GF-D8 (cell line): Measurements from ENCODE around the gene KLHL29.
"Not testable (repeated sequence)": the region's sequence is repeated elsewhere in the genome, so short reads cannot be mapped to it uniquely, and the experiment has no call there.

Experiments used
- DNase-seq: peaks from one replicate; lab custom pipeline; 2025; lab: John Stamatoyannopoulos, UW

KLHL29 gene

DNA sequence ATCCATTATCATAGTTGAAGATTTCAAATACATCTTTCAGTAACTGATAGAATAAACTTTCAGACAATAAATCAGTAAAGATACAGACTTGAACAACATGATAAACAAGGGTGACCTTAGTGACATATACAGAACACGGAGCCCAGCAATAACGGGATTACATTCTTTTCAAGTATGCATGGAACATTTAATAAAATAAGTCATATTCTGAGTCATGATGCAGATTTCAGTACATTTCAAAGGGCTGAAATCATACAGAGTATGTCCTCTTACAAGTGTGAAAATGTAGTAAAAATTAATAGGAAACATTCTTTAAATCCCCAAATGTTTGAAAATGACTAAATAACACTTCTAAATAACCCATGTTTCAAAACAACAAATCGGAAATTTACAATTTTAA lies 17.2 kb upstream of the KLHL29 start:
- DNase-seq: no peak

GRCh38 chr2:23373666-23374065 lies 11.3 kb upstream of the KLHL29 start:
- no peak for DNase-seq

DNA sequence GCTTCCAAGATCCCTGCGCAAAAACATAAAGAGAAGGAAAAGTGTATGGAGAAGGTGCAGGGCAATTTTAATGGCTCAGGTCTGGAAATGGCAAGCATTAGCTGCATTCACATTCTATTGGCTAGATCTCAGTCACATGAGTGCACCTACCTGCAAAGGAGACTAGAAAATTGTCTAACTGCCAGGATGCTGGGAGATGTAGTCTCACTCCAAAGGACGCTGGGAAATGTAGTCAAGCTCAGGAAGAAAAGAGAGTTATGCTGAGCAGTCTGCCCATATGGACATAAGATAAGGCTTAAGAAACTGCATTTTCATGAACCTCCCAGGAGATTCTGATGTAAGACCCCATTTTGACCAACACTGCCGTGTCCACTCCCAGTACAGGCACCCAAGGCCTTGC lies 9.5 kb upstream of the KLHL29 start:
- no peak for DNase-seq

- no peak for DNase-seq
Measured at GRCh38 chr2:23376075-23376474, 8.9 kb upstream of the KLHL29 start.

DNA sequence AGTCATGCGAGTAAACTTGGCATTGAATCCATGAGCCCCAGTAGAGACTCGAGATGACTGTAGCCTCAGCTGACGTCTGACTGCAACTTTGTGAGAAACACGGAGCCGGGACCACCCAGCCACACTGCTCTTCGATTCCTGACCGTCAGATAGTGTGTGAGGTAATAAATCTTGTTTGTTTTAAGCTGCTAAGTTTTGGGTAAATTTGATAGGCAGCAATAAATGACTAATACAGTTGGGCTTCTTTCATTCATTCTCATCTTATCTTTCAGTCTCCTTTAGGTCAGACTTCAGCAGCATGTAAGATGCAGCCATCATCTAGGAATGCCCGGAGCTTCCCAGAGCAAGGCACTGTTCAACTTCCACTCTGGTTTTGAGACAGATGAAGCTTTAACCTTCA lies 8.0 kb upstream of the KLHL29 start:
- DNase-seq: no peak

DNA sequence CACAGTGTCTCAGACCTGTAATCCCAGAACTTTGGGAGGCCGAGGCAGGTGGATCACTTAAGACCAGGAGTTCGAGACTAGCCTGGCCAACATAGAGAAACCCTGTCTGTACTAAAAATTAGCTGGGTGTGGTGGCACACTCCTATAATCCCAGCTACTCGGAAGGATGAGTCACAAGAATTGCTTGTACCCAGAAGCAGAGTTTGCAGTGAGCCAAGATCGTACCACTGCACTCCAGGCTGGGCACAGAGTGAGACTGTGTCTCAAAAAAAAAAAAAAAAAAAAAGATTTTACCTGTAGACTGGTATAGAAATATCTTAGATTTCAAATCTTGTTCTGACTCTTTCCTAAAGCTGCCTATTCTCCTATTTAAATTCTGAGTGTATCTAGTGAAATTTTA lies 7.2 kb upstream of the KLHL29 start:
- DNase-seq: no peak

- no peak for DNase-seq
Measured at GRCh38 chr2:23378496-23378895, 6.5 kb upstream of the KLHL29 start.

DNA sequence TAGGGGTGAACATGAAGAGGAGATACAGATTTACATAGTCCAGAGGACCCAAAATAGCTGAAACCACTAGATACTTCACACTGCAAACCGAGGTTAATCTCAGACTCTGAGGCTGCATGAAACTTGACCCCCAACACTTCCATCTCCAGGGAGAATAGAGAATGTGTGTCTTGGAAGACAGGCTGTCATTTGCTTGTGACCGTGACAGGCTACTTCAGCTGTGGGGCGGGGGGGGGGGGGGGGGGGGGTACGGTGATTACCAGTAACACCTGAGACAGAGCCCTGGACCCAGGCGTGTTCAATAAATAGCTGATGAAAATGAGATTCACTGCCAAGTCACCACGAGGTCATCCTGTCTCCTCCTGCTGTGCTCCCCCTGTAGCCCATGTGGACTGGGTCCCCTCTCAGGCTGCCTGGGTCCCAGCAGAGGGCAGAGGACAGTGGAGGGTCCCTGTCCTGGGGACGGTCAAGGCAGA lies 5.7 kb upstream of the KLHL29 start:
- no peak for DNase-seq

GRCh38 chr2:23380562-23381065 lies 4.4 kb upstream of the KLHL29 start:
- no peak for DNase-seq

- DNase-seq: no peak
Measured at GRCh38 chr2:23381084-23381483, 3.9 kb upstream of the KLHL29 start.

GRCh38 chr2:23381485-23381884 lies 3.5 kb upstream of the KLHL29 start:
- no peak for DNase-seq

GRCh38 chr2:23383100-23383499 lies 1.9 kb upstream of the KLHL29 start:
- DNase-seq: no peak

DNA sequence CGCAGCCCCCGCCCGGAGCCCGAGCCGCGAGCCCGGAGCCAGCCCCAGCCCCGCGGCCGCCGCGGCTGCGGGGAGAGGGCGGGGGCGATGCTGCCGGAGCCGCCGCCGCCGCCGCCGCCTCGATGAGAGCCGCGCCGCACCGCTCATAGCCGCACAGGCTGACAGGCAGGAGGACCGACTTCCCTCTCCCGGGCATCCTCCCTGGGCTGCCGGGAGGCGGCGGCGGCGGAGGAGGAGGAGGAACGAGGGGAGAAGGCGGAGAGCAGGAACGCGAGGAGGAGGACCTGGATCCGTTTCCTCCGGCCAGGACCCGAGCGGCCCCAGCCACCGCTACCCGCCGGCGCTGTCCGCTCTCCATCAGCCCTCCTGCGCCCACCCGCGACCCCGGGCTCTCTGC lies 370 bp downstream of the KLHL29 start:
- DNase-seq: no peak

- no peak for DNase-seq
Measured at GRCh38 chr2:23385748-23386338, 864 bp downstream of the KLHL29 start.

- no peak for DNase-seq
Measured at GRCh38 chr2:23386339-23387220, 1.6 kb downstream of the KLHL29 start.

DNA sequence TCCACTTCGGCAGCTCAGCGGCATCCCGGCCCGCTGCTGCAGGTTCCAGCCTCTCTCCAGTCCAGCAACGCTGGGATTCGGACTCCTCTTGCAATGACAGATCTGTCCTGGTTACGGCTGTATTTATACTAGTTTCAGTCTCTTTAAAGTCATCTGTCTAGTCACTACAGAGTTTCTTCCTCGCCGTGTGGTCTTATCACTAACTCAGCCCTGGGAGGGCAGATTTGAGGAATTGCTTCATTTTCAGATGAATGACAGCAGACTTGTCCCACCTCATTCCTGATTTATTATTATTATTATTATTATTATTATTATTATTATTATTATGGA lies 2.2 kb downstream of the KLHL29 start:
- no peak for DNase-seq

GRCh38 chr2:23387845-23388244 lies 2.9 kb downstream of the KLHL29 start:
- DNase-seq: no peak

GRCh38 chr2:23388294-23388693 lies 3.3 kb downstream of the KLHL29 start:
- no peak for DNase-seq

- no peak for DNase-seq
Measured at GRCh38 chr2:23388756-23389514, 4.0 kb downstream of the KLHL29 start.

- no peak for DNase-seq
Measured at GRCh38 chr2:23390152-23390551, 5.2 kb downstream of the KLHL29 start.

DNA sequence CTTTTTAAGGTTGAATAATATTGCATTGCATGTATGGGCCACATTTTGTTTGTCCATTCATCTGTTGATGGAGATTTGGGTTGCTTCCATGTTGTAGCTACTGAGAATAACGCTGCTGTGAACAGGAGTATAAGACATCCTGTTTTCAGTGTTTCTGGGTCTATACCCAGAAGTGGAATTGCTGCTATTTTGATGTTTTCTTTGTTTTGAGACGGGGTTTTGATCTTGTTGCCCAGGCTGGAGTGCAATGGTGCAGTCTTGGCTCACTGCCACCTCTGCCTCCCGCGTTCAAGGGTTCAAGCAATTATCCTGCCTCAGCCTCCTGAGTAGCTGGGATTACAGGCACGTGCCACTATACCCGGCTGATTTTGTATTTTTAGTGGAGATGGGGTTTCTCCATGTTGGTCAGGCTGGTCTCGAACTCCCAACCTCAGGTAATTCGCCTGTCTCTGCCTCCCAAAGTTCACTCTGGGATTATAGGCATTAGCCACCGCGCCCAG lies 6.3 kb downstream of the KLHL29 start:
- not testable (repeated sequence) for DNase-seq

GRCh38 chr2:23393722-23394121 lies 8.7 kb downstream of the KLHL29 start:
- no peak for DNase-seq

DNA sequence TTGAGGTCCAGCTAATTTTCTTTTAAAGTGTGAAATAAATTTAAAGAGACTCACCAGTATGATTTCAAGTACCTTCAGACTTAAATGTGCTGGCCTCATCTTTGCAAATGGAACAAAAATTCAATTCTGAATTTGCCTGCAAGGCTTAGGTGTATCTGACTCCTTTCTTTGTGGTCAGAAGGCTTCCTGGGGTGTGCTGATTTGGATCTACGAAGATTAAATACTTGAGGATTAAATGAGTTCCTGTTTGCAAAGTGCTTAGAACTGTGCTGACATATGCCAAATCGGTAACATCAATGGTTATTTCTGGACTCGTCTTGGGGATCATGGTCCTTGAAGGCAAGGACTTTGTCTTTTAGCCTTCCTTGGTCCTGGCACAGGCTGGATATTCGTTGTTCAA lies 9.7 kb downstream of the KLHL29 start:
- no peak for DNase-seq
